ENCODE data around the gene TMEM150B. TPM values are rescaled to one million over a fixed set of nuclear protein-coding genes. Genes with fewer than 3 reads are reported as not detected.

Gene TMEM150B
- total RNA-seq, 1 experiment from 2014 or later, result not detected

DNA sequence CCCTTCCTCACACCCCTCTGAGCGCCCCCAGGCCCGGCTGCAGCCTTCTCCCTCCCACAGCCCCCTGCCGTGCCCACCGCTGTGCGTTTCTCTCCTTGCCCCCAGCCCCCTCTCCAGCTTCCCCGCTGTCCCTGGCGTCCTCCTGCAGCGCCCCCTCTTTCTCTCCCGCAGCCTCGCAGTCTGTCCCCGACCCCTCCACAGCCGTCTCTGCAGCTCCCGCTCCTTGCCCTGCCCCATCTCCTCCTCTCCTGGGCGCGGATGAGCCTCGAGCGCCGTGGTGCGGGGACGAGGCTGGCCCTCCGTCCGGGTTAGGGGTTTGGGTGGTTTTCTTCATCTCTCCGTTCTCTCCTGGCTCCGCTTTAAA lies 15.6 kb upstream of the TMEM150B start:
- no peak for DNase-seq (ENCODE audit: low read depth, low spot score)
- peaks cover 14 to 46% of the 10 kb centered on the region in 2 experiments for H3K4me1 ChIP-seq (ENCODE audit: control insufficient read depth in 1 of 2, insufficient read depth in 2 of 2, low read length in 2 of 2)
- peaks cover 9% of the 10 kb centered on the region; the same call in 1 of the 2 replicates for H3K79me2 ChIP-seq (ENCODE audit: insufficient read depth, low read length)
- H3K36me3 ChIP-seq (ENCODE audit: control insufficient read depth in 1 of 2, insufficient read depth in 2 of 2, low read length in 2 of 2), result peaks cover 4 to 5% of the 10 kb centered on the region in 2 experiments; a peak in 3 of 4 replicates
- RAD21 ChIA-PET (ENCODE audit: low non-redundant PET in 1 of 2, low total read pairs in 2 of 2, uncharacterized antibody in 2 of 2, unreplicated experiment in 2 of 2), result no interaction called here
- peak overlapping the region; percentile 74 to 83 for H3K4me3 ChIP-seq (replicated peaks in 1 of 2; ENCODE audit: low read depth in 1 of 2, low read length in 2 of 2)
- H4K20me1 ChIP-seq (ENCODE audit: insufficient read depth), result no peaks in the 10 kb centered on the region
- no peak overlapping the region for H2AFZ ChIP-seq (ENCODE audit: low read depth, low read length, poor library complexity, severe bottlenecking)
- POLR2A ChIA-PET, result no interaction called here
- no peaks in the 10 kb centered on the region for H3K9me3 ChIP-seq (ENCODE audit: control insufficient read depth in 1 of 2, insufficient read depth in 1 of 2, low read depth in 1 of 2, low read length in 2 of 2)
- CTCF ChIA-PET, result interaction anchor here (1.0 kb wide), 1 partner anchor 10 kb away, joined by 3 read pairs; no protein-coding TSS in a partner anchor
- H3K9me2 ChIP-seq (ENCODE audit: insufficient read depth), result no peaks in the 10 kb centered on the region
- ATAC-seq, result no peak
- intact Hi-C loops (cut with micrococcal nuclease), result no loop called here
- peak in 1 of 3 experiments; percentile 43; a peak in 2 of 6 replicates for TF ChIP-seq CTCF (IDR thresholded peaks at IDR 0.05 in 2 of 3, conservative IDR thresholded peaks at IDR 0.05 in 1 of 3; ENCODE audit: borderline replicate concordance in 1 of 3, insufficient read depth in 1 of 3, low read depth in 2 of 3, low read length in 2 of 3)
- TF ChIP-seq TCF7L2 (IDR thresholded peaks at IDR 0.05; ENCODE audit: borderline replicate concordance, extremely low read depth, insufficient read depth, insufficient read length), result no peak
- BruUV-seq (replicated peaks), result no TSS peak
- peak overlapping the region; percentile 85 for H3K9ac ChIP-seq (ENCODE audit: low read length)
- H3K27ac ChIP-seq (ENCODE audit: low read depth, low read length), result peak overlapping the region; percentile 92
- peak overlapping the region; percentile 98 for H3K4me2 ChIP-seq (ENCODE audit: low read length)
- H3K27me3 ChIP-seq (ENCODE audit: insufficient read depth, low read length), result no peaks in the 10 kb centered on the region

DNA sequence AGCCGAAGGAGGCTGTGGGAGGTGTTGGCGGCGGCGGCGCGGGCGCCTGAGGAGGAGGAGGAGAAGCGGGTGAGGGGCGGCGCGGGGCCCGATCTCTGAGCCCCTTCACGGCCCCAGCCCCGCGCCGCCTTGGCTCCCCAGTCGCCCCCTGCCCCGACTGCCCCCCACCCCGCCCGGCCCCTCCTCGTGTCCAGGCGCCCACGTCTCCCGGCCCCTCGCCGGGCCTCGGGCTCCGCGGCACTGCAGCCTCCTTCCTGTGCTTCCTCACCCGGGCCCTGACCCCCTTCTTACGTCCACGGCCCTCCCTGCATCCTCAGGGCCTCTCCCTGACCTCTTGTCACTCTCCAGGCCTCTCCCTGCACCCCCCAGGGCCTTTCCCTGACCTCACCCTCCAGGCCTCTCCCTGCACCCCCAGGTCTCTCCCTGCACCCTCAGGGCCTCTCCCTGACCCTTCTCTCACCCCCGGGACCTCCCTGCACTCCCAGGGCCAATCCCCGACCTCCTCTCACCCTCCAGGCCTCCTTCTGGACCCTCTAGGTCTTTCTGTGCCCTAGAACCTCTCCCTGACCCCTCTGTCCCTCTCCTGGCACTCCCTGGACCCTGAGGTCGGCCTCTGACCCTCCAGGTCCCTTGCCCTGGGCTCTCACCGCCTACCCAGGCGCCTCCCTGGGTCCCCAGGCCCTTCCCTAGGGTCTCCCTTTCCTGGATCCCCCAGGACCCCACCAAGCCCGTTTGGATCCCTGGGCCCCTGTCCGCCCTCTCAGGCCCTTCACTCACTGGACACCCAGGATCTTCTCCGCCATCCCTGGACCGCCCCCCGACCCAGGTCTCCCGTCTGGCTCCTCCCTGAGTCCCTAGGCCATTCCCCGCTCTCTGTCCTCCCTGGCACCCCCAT lies 15.0 kb upstream of the TMEM150B start:
- H3K27me3 ChIP-seq (ENCODE audit: insufficient read depth, low read length), result no peaks in the 10 kb centered on the region
- DNase-seq (ENCODE audit: low read depth, low spot score) (no peak), ATAC-seq (no peak)
- TSS peak; percentile 25 for BruUV-seq (replicated peaks)
- peaks cover 4 to 5% of the 10 kb centered on the region in 2 experiments; a peak in 3 of 4 replicates for H3K36me3 ChIP-seq (ENCODE audit: control insufficient read depth in 1 of 2, insufficient read depth in 2 of 2, low read length in 2 of 2)
- no peaks in the 10 kb centered on the region for H4K20me1 ChIP-seq (ENCODE audit: insufficient read depth)
- ChIA-PET RAD21 (ENCODE audit: low non-redundant PET in 1 of 2, low total read pairs in 2 of 2, uncharacterized antibody in 2 of 2, unreplicated experiment in 2 of 2) (interaction anchor here in 1 of 2 experiments (1.3 kb wide), 1 partner anchor 44 kb away, joined by 4 read pairs; the partner anchor contains the start of gene TMEM238), CTCF (interaction anchor here (0.9 to 1.5 kb wide), 5 partner anchors 10 to 199 kb away, joined by 3 to 15 read pairs (median 5); partner anchors contain the start of gene HSPBP1), POLR2A (interaction anchor here (0.7 to 1.3 kb wide), 13 partner anchors 10 to 194 kb away, joined by 3 to 18 read pairs (median 4); partner anchors contain the start of genes HSPBP1, PPP6R1, PTPRH and ZNF628)
- H3K9me3 ChIP-seq (ENCODE audit: control insufficient read depth in 1 of 2, insufficient read depth in 1 of 2, low read depth in 1 of 2, low read length in 2 of 2), result no peaks in the 10 kb centered on the region
- H3K27ac ChIP-seq (ENCODE audit: low read depth, low read length), result peak overlapping the region; percentile 92
- intact Hi-C loops (cut with micrococcal nuclease), result loop anchor here (2.0 kb wide), 1 partner anchor 45 kb away; the partner anchor contains the start of genes RPL28 and TMEM238
- H3K4me1 ChIP-seq (ENCODE audit: control insufficient read depth in 1 of 2, insufficient read depth in 2 of 2, low read length in 2 of 2), result peaks cover 9 to 39% of the 10 kb centered on the region in 2 experiments
- peaks cover 9% of the 10 kb centered on the region; the same call in 1 of the 2 replicates for H3K79me2 ChIP-seq (ENCODE audit: insufficient read depth, low read length)
- H3K4me3 ChIP-seq (replicated peaks in 1 of 2; ENCODE audit: low read depth in 1 of 2, low read length in 2 of 2), result peak overlapping the region; percentile 74 to 83
- H2AFZ ChIP-seq (ENCODE audit: low read depth, low read length, poor library complexity, severe bottlenecking), result no peak overlapping the region
- no peaks in the 10 kb centered on the region for H3K9me2 ChIP-seq (ENCODE audit: insufficient read depth)
- H3K9ac ChIP-seq (ENCODE audit: low read length), result peak overlapping the region; percentile 85
- H3K4me2 ChIP-seq (ENCODE audit: low read length), result peak overlapping the region; percentile 98
- TF ChIP-seq EGR1 (IDR thresholded peaks at IDR 0.05; ENCODE audit: low read depth), result no peak
- no peak for TF ChIP-seq SIN3A (IDR thresholded peaks at IDR 0.05; ENCODE audit: low read depth)
- TF ChIP-seq POLR2AphosphoS5 (IDR thresholded peaks at IDR 0.05; ENCODE audit: low read depth, low read length), result peak; percentile 92
- TF ChIP-seq SP1 (IDR thresholded peaks at IDR 0.05; ENCODE audit: low read depth), result no peak
- TF ChIP-seq, protein P1, sequence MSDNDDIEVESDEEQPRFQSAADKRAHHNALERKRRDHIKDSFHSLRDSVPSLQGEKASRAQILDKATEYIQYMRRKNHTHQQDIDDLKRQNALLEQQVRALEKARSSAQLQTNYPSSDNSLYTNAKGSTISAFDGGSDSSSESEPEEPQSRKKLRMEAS (IDR thresholded peaks at IDR 0.05), result no peak
- peak; percentile 58; the same call in 1 of the 2 replicates for TF ChIP-seq ZFX (IDR thresholded peaks at IDR 0.05)
- no peak for TF ChIP-seq REST (IDR thresholded peaks at IDR 0.05; ENCODE audit: low read depth)
- TF ChIP-seq YY1 (IDR thresholded peaks at IDR 0.05; ENCODE audit: extremely low read depth, insufficient replicate concordance, low read depth, low read length), result peak; percentile 6
- TF ChIP-seq EZH2phosphoT487 (IDR thresholded peaks at IDR 0.05; ENCODE audit: borderline replicate concordance), result no peak

All from HCT116 (cell line).